ENCODE measurements around the gene ARPC5.

- TF ChIP-seq, protein P1, sequence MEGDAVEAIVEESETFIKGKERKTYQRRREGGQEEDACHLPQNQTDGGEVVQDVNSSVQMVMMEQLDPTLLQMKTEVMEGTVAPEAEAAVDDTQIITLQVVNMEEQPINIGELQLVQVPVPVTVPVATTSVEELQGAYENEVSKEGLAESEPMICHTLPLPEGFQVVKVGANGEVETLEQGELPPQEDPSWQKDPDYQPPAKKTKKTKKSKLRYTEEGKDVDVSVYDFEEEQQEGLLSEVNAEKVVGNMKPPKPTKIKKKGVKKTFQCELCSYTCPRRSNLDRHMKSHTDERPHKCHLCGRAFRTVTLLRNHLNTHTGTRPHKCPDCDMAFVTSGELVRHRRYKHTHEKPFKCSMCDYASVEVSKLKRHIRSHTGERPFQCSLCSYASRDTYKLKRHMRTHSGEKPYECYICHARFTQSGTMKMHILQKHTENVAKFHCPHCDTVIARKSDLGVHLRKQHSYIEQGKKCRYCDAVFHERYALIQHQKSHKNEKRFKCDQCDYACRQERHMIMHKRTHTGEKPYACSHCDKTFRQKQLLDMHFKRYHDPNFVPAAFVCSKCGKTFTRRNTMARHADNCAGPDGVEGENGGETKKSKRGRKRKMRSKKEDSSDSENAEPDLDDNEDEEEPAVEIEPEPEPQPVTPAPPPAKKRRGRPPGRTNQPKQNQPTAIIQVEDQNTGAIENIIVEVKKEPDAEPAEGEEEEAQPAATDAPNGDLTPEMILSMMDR (IDR thresholded peaks at IDR 0.05; ENCODE audit: poor library complexity) = no peak
- TF ChIP-seq EZH2phosphoT487 (IDR thresholded peaks at IDR 0.05; ENCODE audit: low read depth, severe bottlenecking, unreplicated experiment) = no peak
- TF ChIP-seq EZH2 (IDR thresholded peaks at IDR 0.05; ENCODE audit: borderline replicate concordance) = no peak
Measured at GRCh38 chr1:183652547-183653461, 17.2 kb upstream of the ARPC5 start, which contains the start of gene APOBEC4.

All from hepatocyte (in vitro differentiated cells).